Amniotic stem cell (primary cell): ENCODE data around the gene OSTM1.
"Not testable (repeated sequence)": the region's sequence is repeated elsewhere in the genome, so short reads cannot be mapped to it uniquely, and the experiment has no call there.

Source experiments
- DNase-seq: peaks from one replicate; lab custom pipeline; 2025; lab: John Stamatoyannopoulos, UW

OSTM1 gene

DNA sequence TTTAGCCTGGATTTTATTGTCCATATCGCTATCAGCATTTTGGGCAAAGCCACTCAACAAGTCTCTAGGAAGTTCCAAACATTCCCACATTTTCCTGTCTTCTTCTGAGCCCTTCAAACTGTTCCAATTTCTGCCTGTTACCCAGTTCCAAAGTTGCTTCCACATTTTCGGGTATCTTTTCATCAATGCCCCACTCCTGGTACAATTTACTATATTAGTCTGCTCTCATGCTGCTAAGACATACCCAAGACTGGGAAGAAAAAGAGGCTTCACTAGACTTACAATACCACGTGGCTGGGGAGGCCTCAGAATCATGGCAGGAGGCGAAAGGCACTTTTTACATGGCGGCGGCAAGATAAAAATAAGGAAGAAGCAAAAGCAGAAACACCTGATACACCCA is 58.3 kb downstream of the OSTM1 start:
- DNase-seq: not testable (repeated sequence)

- DNase-seq: no peak
These were observed 60.6 kb downstream of the OSTM1 start for GRCh38 chr6:108013787-108014439.

DNA sequence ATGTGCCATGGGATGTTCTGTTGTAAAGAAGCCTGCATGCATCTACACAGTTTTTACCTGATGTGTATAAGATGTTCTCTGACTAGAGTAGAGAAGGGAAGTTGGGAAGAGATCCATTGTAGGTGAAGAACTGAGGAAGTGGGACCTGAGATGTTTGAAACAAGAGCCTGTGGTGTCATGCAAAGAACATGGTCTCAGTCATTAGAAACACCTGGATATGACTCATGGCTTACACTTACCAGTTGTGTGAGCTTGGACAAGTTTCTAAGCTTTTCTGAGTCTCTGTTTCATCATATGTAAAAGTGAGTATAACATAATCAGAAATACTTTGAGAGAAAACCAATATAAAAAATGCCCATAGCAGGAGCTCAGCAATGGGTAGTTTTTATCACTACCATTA is 64.6 kb downstream of the OSTM1 start:
- no peak for DNase-seq

- not testable (repeated sequence) for DNase-seq
These were observed 65.3 kb downstream of the OSTM1 start for GRCh38 chr6:108009258-108009657.

DNA sequence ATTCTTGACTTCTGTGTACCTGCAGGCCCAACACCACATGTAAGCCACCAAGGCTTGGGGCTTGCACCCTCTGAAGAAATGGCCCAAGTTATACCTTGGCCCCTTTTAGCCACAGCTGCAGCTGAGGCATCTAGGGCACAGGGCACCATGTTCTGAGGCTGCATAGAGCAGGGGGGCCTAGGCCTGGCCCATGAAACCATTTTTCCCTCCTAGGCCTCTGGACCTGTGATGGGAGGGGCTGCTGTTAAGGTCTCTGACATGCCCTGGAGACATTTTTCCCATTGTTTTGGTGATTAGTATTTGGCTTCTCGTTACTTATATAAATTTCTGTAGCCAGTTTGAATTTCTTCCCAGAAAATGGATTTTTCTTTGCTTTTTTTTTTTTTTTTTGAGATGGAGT is 66.2 kb downstream of the OSTM1 start:
- no peak for DNase-seq

- no peak for DNase-seq
These were observed 68.6 kb downstream of the OSTM1 start for GRCh38 chr6:108005961-108006360.

DNA sequence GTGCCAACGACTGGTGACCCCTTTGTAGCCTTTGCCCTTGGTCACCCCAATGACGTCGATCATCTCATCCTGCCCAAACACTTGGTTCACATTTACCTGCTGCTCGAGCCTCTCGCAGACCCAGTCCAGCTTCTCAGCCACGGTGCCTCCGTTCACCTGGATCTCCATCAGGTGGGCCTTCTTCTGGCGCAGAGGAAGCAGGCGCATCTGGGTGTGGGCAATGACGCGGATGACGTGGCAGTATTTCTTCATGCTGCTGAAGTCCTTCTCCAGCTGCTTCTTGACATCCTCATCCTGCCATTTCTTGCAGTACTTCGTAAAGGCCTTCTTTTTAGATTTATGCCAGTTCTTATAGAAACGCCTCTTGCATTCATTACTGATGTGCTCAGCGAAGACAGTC is 69.7 kb downstream of the OSTM1 start:
- DNase-seq: no peak

DNA sequence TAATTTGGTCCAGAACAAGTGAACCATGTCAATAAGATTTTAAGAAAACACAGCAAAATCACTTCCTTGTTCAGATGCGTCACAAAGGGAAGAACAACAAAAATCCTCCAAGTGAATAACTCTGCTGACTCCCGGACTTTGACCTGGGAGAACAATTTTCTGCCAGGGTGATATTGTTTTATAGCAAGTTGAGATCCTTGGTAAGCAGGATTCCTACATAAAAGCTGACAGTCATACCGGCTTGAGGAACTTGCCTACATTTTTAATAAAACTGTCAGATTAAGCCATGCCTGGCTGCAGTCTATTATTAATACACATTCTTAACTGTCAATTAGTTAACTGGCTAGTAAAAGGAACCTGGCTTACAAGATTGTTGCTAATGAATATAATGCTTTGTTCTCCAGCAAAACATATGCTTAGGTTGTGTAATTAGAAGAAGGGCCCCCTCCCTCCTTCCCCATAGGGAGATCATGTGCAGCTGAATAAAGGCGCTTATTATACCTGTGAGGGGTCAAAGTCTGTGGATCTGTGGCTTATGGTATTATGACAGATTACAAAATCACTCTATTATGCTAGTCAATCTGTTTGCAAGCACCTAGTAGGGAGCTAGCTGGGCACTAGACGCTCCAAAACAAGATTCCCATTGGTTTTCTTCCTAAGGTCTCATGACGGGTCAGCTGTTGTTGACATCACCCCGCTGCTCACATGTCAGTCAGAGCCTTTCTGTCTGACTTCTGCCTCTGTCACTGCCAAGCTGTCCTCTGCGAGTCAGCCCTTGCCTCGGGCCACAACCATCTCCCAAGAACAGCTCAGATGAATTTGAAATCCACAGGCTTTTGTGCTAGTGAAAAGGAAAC is 71.9 kb downstream of the OSTM1 start:
- DNase-seq: no peak

DNA sequence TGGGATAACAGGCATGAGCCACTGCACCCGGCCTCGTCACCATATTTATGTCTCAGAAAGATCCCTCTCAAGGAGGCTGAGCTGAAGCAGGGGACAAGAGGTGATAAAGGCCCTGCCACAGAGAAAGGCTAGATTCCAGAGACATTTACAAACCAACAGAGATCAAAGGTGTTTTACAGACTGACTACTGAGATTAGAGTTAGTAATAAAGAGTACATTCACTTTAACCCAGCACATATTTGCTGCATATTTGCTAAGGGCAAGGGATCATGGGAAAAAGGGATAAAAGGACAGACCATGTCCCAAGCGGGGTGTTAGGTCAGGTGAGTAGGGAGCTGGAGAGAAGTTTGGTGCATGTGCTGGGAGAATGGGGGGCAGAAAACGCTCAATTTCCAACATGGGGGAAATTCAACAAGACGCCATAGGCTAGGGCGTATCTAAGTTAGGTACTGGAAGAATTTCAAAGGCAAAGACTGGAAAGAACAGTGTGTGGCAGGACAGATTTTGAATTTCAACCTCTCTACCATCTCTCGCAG is 72.8 kb downstream of the OSTM1 start:
- no peak for DNase-seq

GRCh38 chr6:108000259-108000658 is 74.3 kb downstream of the OSTM1 start:
- not testable (repeated sequence) for DNase-seq

DNA sequence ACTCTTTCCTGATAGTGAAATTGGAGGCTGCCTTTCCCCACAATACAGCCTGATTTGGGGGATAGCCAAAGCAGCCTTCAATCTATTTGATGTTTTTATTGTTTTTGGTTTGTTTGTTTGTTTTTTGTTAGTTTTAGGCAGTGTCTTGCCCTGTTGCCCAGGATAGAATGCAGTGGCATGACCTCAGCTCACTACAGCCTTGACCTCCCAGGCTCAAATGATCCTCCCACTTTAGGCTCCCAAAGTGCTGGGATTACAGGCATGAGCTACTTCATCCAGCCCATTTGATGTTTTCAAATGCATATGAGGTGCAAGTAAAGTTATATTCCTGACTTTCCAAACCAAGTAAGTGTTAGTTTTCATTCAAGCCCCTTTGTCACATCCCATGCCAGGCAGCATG is 75.2 kb downstream of the OSTM1 start:
- DNase-seq: no peak

- no peak for DNase-seq
These were observed 82.6 kb downstream of the OSTM1 start for GRCh38 chr6:107991772-107992550.
